ENCODE data around the gene KLHL6.

- TF ChIP-seq, protein P1, sequence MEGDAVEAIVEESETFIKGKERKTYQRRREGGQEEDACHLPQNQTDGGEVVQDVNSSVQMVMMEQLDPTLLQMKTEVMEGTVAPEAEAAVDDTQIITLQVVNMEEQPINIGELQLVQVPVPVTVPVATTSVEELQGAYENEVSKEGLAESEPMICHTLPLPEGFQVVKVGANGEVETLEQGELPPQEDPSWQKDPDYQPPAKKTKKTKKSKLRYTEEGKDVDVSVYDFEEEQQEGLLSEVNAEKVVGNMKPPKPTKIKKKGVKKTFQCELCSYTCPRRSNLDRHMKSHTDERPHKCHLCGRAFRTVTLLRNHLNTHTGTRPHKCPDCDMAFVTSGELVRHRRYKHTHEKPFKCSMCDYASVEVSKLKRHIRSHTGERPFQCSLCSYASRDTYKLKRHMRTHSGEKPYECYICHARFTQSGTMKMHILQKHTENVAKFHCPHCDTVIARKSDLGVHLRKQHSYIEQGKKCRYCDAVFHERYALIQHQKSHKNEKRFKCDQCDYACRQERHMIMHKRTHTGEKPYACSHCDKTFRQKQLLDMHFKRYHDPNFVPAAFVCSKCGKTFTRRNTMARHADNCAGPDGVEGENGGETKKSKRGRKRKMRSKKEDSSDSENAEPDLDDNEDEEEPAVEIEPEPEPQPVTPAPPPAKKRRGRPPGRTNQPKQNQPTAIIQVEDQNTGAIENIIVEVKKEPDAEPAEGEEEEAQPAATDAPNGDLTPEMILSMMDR (IDR thresholded peaks at IDR 0.05; ENCODE audit: low read depth, low read length, missing input control): no peak
- TF ChIP-seq SP1 (IDR thresholded peaks at IDR 0.05) (no peak), RAD21 (IDR thresholded peaks at IDR 0.05) (no peak), EGR1 (IDR thresholded peaks at IDR 0.05; ENCODE audit: low read depth in 2 of 2) (no peak), REST (IDR thresholded peaks at IDR 0.05) (no peak), RXRA (IDR thresholded peaks at IDR 0.05) (no peak), HNF4G (IDR thresholded peaks at IDR 0.05) (no peak), JUND (IDR thresholded peaks at IDR 0.05) (no peak), MAX (IDR thresholded peaks at IDR 0.05) (no peak), TAF1 (conservative IDR thresholded peaks at IDR 0.05) (no peak), ZBTB33 (IDR thresholded peaks at IDR 0.05) (no peak), GABPA (IDR thresholded peaks at IDR 0.05 in 1 of 2, conservative IDR thresholded peaks at IDR 0.05 in 1 of 2) (no peak), FOXA1 (IDR thresholded peaks at IDR 0.05) (no peak)
- TF ChIP-seq, protein P2, sequence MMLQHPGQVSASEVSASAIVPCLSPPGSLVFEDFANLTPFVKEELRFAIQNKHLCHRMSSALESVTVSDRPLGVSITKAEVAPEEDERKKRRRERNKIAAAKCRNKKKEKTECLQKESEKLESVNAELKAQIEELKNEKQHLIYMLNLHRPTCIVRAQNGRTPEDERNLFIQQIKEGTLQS (IDR thresholded peaks at IDR 0.05): no peak
Measured at GRCh38 chr3:183500981-183501704, 54.4 kb downstream of the KLHL6 start.

Data from liver (tissue), 3 donors.